NCI-H2171 (cell line): ENCODE measurements around the gene POU2AF3.

Experiments used
- DNase-seq: peaks from one replicate; lab custom pipeline; 2025; lab: John Stamatoyannopoulos, UW

Gene POU2AF3

GRCh38 chr11:111352935-111353710, 54.8 kb downstream of the POU2AF3 start:
- DNase-seq, result no peak

GRCh38 chr11:111353776-111354600, 55.6 kb downstream of the POU2AF3 start:
- no peak for DNase-seq

- DNase-seq, result no peak
Measured at GRCh38 chr11:111354601-111354891, 56.2 kb downstream of the POU2AF3 start.

DNA sequence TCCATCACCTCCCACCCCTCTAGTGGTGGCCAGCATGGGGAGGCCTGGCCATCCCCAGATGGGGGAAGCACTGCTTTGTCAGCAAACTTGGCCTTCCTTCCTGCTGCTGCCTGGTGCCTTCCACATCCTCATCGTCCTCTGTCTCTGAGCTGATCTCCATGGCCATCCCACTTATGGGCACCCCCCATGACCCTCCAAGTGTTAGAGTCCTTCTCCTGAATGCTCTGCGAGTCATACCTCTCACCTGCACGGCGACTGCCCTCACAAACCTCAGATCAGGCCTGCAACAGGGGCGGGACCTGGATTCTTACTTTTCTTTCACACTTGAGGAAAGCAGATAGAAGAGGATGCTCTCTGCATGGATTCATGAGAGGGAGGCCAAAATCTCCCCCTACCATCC, 56.8 kb downstream of the POU2AF3 start:
- DNase-seq, result no peak

DNA sequence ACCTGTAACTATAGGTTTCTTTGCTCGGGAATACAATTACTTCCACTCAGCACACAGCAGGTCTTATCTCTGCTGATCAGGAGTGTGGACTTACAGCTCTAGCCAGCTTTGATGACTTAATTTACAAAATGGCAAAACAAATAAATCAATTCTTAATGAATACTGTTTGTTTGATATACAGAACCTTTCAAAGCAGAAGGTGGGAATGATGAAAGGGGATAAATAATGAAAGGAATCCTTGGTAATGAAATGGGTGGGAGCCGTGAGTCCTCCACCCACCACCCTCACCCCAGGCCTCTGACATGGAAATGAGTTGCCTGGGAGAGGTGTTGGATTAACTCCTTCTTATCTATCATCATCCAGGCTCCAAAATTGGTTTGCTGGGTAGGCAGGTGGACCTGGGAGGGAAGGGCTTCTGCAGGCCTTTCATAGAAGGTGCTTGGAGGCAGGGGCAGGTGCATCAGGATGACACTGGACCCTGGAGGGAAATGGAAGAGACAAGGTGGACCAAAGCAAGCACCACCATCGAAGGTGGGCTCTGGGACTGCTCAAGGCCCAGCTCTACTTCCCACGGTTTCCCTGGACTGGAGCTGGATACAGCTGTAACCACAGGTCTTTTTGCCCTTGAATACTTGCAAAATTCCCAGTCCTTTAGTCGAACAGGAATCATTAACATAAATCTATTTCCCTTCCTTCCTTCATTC, 57.8 kb downstream of the POU2AF3 start:
- DNase-seq, result no peak

DNA sequence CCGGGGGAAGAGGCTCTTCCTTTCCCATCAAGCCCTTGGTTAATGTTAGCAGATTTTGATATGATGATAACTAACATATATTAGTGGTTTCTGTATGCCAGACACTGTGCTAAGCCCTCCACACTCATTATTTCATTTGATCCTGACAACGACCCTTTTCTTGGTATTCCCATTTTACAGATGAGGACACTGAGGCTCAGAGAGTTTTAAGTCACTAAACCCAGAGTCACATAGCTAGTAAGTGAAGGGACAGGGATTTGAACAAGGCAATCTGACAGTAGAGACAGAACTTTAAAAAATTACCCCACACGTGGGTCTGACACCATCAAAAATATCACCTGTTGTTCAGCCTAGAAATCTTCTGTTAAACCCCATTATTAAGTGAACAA, 58.3 kb downstream of the POU2AF3 start:
- no peak for DNase-seq

GRCh38 chr11:111357150-111358037, 59.0 kb downstream of the POU2AF3 start:
- DNase-seq, result no peak
